OCI-M2 (cell line): Measurements from ENCODE around the gene PANK2.
"Not testable (repeated sequence)": the region's sequence is repeated elsewhere in the genome, so short reads cannot be mapped to it uniquely, and the experiment has no call there.

Source experiments
- DNase-seq: peaks from one replicate; lab custom pipeline; 2025; ENCODE audit not compliant: unreplicated experiment; lab: John Stamatoyannopoulos, UW

The PANK2 gene

GRCh38 chr20:3901028-3901705 is 12.0 kb downstream of the PANK2 start:
- no peak for DNase-seq

DNA sequence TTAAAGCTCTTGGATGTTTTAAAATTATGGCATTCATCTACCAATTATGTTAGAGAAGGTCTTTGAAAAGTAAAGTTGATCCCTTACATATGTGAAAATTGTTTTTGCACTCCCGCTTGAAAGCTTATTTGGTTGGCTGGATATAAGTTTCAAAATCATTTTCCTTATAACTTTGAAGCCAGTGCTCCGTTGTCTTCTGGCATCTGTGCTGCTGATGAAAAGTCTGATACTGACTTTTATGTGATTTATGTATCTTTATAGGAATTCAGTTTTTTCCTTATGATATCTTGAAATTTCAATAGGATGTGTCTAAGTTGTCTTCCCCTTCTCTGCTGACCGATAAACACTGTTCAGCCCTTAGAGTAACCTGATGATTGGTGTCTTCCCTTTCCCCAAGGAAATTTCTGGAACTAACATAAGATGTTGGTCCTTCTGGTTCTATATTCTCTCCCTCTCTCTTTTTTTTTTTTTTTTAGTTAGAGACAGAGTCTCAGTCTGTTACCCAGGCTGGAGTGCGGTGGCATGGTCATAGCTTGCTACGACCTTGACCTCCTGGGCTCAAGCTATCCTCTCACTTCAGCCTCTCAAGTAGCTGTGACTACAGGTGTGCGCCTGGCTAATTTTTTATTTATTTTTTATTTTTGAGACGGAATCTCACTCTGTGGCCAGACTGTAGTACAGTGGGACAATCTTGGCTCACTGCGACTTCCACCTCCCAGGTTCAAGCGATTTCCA is 12.7 kb downstream of the PANK2 start:
- no peak for DNase-seq

- no peak for DNase-seq
Measured at GRCh38 chr20:3902446-3902845, 13.3 kb downstream of the PANK2 start.

GRCh38 chr20:3904224-3904623 is 15.0 kb downstream of the PANK2 start:
- no peak for DNase-seq

GRCh38 chr20:3904857-3905256 is 15.7 kb downstream of the PANK2 start:
- no peak for DNase-seq

DNA sequence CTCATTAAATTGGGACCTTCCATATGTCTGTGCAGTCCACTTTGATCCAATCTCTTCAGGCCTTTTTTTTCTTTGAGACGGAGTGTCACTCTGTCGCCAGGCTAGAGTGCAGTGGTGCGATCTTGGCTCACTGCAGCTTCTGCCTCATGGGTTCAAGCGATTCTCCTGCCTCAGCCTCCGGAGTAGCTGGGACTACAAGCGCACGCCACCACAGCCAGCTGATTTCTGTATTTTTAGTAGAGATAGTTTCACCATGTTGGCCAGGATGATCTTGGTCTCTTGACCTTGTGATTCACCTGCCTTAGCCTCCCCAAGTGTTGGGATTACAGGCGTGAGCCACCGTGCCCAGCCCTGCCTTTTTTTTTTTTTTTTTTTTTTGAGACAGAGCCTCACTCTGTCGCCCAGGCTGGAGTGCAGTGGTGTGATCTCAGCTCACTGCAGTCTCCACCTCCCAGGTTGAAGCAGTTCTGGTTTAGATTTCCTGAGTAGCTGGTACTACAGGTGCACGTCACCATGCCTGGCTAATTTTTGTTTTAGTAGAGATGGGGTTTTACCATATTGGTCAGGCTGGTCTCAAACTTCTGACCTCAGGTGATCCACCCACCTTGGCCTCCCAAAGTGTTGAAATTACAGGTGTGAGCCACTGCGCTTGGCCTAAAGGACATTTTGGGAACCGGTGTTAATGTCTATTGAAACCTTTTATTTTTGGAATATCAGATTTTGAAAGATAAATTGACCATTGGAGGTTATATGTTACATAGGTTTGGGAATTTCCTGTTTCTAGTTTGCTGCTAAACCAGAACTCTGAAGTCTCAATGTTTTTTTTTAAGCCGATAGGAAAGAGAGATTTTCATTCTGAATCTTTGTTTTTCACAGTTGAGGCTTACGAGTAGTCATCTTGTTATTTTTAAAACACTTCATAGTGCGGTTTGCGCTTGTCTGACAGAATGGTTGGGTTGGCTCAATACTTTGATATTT is 17.8 kb downstream of the PANK2 start:
- DNase-seq: not testable (repeated sequence)

DNA sequence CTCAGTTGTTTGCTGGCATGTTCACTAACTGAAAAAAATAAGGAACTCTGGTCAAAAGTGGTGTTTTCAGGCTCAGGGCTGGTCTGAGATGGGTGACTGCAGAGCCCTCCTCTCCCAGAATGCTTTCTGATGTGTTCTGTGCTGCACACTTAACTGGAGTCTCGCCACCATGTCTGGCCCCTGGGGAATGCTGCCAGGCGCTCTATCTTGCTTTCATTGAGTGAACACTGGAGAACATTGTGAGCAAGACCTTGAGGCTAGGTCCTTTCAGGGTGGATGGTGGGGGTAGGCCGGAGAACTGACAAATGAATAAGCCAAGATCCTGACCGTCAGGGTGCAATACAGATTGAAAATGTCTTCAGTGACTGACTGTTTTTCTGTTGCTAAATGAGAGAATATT is 19.5 kb downstream of the PANK2 start:
- no peak for DNase-seq

DNA sequence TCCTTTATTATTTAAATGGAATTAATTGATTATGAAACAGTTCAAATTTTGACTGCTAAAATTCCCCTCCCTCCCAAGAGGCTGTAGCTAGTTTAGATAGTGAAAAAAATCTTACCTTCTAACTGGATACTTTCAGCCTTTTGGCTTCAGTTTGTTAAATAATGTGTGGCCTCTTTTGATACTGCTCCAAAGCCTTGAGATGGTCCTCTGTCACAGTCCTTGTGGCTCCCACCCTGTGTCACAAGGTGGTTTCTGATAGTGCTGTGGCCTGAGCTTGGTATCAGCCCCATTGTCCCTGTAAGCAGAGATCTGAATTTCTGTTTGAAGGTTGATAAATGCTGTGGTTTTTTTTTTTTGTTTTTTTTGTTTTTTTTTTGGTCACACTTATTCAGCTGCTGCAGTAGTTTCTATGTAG is 20.8 kb downstream of the PANK2 start:
- peak; percentile 90 for DNase-seq

- DNase-seq: no peak
Measured at GRCh38 chr20:3910853-3911252, 21.7 kb downstream of the PANK2 start.

- no peak for DNase-seq
Measured at GRCh38 chr20:3911956-3912355, 22.8 kb downstream of the PANK2 start.

DNA sequence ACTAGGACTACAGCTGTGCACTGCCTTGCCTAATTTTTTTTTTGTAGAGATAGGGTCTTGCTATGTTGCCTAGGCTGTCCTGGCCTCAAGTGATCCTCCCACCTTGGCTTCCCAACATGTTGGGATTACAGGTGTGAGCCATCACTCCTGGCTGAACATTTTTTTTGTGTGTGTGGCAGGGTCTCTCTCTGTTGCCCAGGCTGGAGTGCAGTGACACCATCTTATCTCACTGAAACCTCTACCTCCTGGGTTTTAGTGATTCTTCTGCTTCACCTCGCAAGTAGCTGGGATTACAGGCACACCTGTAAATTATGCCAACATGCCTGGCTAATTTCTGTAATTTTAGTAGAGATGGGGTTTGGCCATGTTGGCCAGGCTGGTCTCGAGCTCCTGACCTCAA is 25.3 kb downstream of the PANK2 start:
- DNase-seq: no peak

DNA sequence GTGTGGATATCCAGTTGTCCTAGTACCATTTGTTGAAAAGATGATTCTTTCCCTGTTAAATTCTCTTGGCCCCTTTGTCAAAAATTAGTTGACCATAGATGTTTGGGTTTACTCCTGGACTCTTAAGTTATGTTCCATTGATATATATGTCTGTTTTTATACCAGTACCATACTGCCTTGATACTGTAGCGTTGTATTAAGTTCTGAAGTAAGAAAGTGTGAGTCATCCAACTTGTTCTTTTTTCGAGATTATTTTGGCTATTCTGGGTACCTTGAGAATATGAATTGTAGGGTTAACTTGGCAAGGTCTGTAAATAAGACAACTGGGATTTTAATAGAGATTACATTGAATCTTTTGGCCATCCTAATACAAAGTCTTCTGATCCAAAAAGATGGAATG is 26.5 kb downstream of the PANK2 start:
- DNase-seq: no peak

GRCh38 chr20:3916364-3916763 is 27.2 kb downstream of the PANK2 start:
- no peak for DNase-seq

- no peak for DNase-seq
Measured at GRCh38 chr20:3919352-3919751, 30.2 kb downstream of the PANK2 start.

GRCh38 chr20:3922223-3922982 is 33.2 kb downstream of the PANK2 start:
- DNase-seq: no peak

DNA sequence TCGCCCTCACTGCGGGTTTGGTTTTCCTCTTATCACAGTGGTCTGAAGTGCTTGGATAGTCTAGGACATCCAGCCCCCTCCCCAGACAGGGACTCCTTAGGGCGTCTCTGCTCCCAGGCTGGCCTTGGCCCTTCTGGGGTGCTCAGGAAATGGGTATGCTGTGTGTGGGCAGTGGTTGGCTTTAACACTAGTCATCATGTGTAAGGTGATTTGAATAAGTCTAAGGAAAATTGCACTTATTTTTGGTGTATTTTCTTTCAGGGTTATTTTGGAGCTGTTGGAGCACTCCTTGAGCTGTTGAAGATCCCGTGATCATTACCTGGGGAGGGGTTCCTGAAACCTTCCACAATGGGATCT is 33.8 kb downstream of the PANK2 start:
- DNase-seq: no peak

GRCh38 chr20:3923818-3924217 is 34.6 kb downstream of the PANK2 start:
- no peak for DNase-seq

DNA sequence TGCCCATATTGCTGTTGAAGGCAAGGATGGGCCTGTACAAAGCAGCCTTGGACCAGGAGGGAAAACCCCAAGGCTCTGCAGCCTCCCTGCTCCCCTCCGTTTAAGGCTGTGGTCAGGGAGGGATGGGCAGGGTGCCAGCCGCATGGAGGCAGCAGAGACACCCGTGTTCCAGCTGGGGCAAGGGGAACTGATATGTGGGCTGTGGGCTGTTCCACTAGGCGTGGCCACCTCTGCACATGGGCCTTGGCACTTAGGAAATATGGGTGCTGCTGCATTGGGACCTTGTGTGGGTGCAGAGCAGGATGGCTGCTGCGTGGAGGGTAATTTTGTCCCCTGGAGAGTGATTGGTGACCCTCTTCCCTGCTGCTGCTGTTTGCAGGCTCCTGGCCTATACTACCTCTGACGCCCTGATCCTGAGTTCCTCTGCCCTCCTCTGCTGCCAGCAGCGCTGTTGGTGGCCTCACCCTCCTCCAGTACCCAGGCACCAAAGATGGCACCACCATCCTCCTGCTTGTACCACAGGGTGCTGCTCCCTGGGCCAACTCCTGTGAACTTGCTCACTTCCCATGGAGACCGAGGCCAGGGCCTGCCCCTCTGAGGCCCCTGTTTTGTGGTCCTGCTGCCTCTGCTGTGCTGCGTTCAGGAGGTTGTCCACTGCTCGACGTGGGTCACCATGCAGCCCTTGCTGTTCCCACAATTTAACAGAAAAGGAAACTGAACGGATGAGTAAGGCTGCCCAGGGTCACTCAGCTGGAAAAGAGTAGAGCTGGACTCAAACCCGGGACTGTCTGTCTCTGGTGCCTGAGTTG is 35.3 kb downstream of the PANK2 start:
- DNase-seq: no peak

DNA sequence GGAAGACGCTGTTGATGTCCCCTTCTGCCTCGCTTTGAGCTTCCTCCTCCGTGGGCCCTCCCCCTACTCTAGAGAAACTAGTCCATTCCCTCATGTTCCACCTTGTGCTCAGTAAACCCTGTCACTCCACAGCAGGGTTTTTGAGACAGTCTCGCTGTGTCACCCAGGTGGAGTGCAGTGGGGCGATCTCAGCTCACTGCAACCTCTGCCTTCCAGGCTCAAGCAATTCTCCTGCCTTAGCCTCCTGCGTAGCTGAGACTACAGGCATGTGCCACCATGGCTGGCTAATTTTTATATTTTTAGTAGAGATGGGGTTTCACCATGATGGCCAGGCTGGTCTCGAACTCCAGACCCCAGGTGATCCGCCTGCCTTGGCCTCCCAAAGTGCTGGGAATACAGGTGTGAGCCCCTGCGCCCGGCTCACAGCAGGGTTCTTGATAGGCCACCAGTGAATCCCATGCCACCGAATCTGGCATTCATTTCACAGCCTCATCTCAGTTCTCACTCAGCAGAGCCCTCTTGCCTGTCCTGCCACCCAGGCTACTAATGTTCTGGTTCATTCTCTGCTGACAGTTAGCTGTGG is 36.0 kb downstream of the PANK2 start:
- DNase-seq: no peak
